ENCODE results near the gene SMOC1.
A peak's percentile ranks its signal among the peaks of the same experiment; 100 is the strongest.

Gene SMOC1

GRCh38 chr14:69882915-69883314 lies 3.7 kb downstream of the SMOC1 start:
- no peak for DNase-seq
- no peak for TF ChIP-seq CTCF (IDR thresholded peaks at IDR 0.05)
- peak overlapping the region; percentile 25 for H3K27ac Mint-ChIP-seq
- H3K9me3 Mint-ChIP-seq, result peaks cover 39% of the 10 kb centered on the region
- H3K4me3 Mint-ChIP-seq, result peak overlapping the region; percentile 95
- peaks cover 83% of the 10 kb centered on the region for H3K4me1 Mint-ChIP-seq
- peaks cover 3% of the 10 kb centered on the region for H3K27me3 Mint-ChIP-seq (ENCODE audit: low read depth, poor library complexity)
- H3K36me3 Mint-ChIP-seq (ENCODE audit: low read depth), result peaks cover 50% of the 10 kb centered on the region

GRCh38 chr14:69886453-69887242 lies 7.4 kb downstream of the SMOC1 start:
- Mint-ChIP-seq H3K9me3 (peaks cover 66% of the 10 kb centered on the region), H3K4me3 (no peak overlapping the region), H3K36me3 (ENCODE audit: low read depth) (peaks cover 82% of the 10 kb centered on the region), H3K4me1 (peaks cover 62% of the 10 kb centered on the region), H3K27ac (no peak overlapping the region), H3K27me3 (ENCODE audit: low read depth, poor library complexity) (no peaks in the 10 kb centered on the region)
- DNase-seq, result no peak
- TF ChIP-seq CTCF (IDR thresholded peaks at IDR 0.05), result no peak

GRCh38 chr14:69887740-69888657 lies 8.8 kb downstream of the SMOC1 start:
- no peak for TF ChIP-seq CTCF (IDR thresholded peaks at IDR 0.05)
- Mint-ChIP-seq H3K36me3 (ENCODE audit: low read depth) (peaks cover 89% of the 10 kb centered on the region), H3K4me1 (peaks cover 51% of the 10 kb centered on the region), H3K27ac (peak overlapping the region; percentile 76), H3K27me3 (ENCODE audit: low read depth, poor library complexity) (peaks cover 5% of the 10 kb centered on the region), H3K4me3 (no peak overlapping the region), H3K9me3 (peaks cover 61% of the 10 kb centered on the region)
- DNase-seq, result no peak

- H3K4me1 Mint-ChIP-seq, result peaks cover 25% of the 10 kb centered on the region
- no peak for DNase-seq
- H3K36me3 Mint-ChIP-seq (ENCODE audit: low read depth), result peaks cover 92% of the 10 kb centered on the region
Measured at GRCh38 chr14:69891422-69891821, 12.2 kb downstream of the SMOC1 start.

GRCh38 chr14:69895109-69895508 lies 15.9 kb downstream of the SMOC1 start:
- peaks cover 75% of the 10 kb centered on the region for H3K9me3 Mint-ChIP-seq
- no peak for DNase-seq
- peaks cover 5% of the 10 kb centered on the region for H3K4me1 Mint-ChIP-seq
- no peak overlapping the region for H3K27ac Mint-ChIP-seq
- no peak overlapping the region for H3K4me3 Mint-ChIP-seq
- no peak for TF ChIP-seq CTCF (IDR thresholded peaks at IDR 0.05)
- H3K27me3 Mint-ChIP-seq (ENCODE audit: low read depth, poor library complexity), result peaks cover 9% of the 10 kb centered on the region
- peaks cover 94% of the 10 kb centered on the region for H3K36me3 Mint-ChIP-seq (ENCODE audit: low read depth)

More at GRCh38 chr14:69891422-69891821, 12.2 kb downstream of the SMOC1 start:
- Mint-ChIP-seq H3K27ac (no peak overlapping the region), H3K9me3 (peaks cover 63% of the 10 kb centered on the region), H3K4me3 (no peak overlapping the region), H3K27me3 (ENCODE audit: low read depth, poor library complexity) (peaks cover 9% of the 10 kb centered on the region)
- no peak for TF ChIP-seq CTCF (IDR thresholded peaks at IDR 0.05)
